HG03139 (cell line): Measurements from ENCODE around the gene COL27A1.

Experiments
- ATAC-seq: cut with Tn5 transposase; IDR thresholded peaks from one replicate; pipeline ENCODE4 v1.9.1; 2021; ENCODE audit not compliant: unreplicated experiment

COL27A1 gene

DNA sequence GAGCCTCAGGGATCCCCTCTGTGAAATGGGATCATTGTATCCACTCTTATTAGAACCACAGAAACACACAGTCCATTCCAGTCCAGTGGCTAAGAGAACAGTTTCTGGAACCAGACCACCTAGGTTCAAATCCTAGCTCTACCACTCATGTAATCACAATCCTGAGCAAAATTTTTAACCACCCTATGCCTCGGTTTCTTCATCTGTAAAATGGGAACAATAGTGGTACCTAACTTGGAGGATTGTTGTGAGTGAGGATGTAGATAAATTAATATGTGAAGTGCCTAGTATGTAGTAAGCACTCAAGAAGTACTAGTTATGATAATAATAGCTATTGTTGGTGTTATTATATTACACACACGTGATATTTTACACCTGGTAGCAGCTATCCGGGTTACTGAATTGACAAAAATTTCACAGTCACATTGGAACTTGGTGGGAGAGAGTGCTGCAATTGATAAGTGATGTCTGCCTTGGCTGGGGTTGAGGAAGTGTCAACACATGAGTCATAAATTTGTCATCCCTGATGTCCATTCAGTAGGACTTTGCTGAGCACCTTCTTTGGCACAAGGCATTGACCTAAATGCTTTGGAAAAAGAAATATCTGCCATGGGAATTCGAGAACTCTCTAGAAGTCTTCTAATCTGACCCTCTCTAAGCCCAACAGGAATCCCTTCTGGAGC is 68.4 kb downstream of the COL27A1 start:
- no peak for ATAC-seq

DNA sequence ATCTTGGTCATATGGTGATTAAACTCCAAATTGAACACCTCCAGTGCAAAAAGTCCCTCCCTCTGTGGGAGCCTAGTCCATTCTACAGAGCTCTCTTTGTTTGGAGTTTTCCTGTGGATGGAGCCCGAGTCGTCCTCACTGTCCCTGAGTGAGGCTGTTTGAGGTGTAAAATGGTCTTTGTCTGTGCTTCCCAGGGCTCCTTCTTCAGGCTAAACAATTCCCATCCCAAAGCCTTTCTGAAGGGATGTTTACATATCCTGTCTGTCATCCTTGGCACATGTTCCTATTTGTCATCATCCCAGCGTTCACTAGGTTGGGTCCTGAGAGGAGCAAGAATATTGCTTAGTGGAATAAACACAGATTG is 68.9 kb downstream of the COL27A1 start:
- ATAC-seq, result no peak

DNA sequence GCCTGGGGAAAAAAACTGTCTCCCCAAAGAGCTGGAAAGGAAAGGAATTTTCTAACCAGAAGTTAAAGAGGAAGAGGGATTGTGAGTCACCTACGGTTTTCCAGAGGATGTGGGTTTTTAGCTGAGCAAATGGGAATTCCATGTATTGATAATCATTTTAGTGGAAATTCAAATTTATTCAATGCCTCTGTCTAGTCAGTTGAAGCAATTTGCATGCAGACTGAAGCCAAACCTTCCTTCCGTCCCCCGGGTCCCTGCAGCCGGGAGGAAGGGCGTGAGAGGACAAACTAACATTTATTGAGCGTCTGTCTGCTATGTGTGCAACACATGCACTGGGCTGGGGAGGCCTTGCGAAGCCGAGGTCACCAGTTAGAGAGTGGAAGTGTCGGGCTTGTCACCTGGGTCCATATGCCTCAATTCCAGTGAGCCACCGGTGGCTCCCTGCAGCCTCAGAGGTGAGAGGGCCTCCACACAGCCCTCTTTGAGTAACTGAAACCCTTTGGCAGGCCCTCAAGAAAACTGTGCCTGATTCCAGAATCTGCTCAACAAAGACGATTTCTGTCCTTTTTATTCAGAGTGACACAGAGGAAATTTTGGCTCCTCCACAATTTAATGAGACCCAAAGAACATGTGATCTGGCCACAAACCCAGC is 70.3 kb downstream of the COL27A1 start:
- no peak for ATAC-seq

DNA sequence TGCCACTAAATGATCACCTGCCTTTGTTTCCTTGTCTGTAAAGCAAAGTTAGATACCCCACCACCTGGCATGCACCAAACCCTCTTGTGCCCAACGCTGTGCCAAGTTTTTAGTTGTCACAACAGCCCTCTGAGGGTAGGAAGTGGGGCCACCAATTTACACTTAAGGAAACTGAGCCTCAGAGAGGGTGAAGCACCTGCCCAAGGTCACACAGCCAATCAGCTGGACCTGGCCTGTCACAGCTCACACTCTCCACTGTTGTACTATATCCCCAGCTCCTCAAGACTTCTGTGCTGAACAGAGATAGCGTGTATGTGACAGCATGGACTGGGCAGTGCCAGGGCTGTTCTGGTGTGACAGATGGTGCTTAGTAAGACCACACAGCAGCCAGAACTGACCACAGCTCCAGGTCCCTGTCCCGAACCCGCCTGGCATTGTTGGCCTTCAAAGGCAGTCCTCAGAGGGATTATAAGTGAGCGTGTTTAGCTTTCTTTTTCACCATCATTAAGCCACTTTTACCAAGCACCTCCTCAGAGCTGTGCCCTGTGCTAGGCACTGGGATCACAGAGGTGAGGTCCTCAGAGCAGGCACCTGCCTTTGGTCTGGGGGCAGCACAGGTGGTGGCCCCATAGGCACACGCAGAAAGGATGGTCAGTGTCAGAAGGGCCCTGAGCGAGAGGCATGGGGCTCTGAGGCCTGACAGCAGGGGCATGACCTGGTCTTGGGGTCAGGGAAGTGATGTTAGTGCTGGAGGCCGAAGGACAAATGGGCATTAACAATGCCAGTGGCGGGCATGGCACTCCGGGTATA is 71.1 kb downstream of the COL27A1 start:
- no peak for ATAC-seq

DNA sequence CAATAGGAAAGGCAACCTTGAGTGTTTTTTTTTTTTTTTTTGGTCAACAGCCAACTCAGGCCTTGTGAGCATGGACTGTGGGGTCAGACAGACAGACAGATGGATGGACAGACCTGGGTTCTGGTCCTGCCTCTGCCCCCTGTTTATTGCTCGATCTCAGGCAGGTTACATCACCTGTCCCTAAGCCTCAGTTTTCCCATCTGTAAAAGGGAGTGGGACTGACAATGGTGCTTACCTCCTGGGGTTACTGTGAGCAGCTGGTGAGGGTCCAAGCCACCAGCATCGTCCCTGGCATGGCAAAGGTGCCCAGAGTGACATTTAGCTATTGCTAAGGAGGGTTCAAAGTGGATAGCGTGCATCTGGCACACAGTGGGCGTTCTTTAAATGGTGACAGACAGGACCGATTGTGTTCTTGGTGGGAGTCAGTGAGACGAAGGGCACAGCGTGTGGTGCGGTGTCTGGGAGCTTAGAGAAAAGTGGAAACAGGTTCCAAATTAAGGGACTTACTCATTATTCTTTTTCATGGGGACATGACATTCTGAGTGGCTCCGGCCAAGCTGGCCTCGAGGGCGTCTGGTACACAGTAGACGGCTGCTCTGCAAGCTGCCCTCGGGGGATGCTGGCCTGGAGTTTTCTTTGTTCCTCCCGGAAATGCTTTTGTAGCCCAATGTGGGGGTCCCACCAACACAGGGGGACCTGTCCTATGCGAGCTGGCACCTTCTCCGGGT is 72.1 kb downstream of the COL27A1 start:
- ATAC-seq, result no peak

DNA sequence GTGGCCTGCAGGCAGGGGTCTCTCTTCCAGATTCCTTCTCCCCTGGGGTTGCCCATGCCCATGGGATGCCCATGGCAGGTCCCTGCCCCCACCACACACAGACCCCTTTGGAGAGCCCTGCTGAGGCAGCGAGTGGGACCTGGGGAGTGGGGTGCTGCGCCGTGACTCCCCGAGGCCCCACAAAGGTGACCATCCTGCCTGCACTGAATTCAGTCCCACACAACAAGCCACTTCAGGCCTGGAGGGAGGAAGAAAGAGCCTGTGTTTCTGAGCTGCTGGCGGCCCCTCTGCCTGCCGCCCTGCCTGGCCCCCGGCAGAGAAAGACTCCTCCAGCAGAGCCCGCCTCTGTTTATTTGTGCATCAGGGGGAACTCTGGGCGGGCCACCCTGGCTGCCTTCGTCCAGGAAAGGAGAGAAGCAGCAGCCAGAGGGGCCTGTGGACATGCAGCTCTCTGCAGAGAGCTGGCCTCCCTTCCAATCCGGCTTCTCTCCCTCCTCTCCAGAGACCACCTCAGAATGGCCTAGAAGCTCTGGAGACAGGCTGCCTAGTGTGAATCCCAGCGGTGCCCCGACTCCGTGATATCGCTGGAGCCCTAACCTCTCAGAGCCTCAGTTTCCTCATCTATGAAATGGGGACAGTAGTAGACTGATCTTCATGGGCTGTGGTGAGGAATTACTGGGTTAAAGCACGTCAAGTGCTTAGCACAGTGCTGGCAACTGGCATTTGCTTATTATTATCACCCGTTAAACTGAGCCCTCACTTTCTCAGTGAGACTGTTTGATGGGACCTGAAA is 72.9 kb downstream of the COL27A1 start:
- no peak for ATAC-seq

DNA sequence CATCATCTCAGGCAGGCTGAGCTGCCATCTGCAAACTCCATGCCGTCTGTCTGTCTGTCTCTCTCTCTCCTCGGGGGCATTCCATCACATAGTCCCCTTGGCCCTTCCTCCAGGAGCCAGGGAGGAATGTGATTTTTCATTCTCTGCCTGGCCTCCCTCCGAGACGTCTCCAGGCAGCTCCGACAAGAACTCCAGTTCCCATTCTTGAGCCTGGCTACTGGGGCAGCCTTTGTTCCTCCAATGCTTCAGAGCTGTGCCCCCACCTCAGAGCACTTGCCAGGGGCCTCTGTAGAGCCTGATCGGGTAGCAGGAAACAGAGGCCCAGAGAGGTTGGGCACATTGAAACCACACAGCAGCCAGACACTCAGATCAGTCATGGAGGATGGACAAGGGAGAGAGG is 74.0 kb downstream of the COL27A1 start:
- no peak for ATAC-seq

DNA sequence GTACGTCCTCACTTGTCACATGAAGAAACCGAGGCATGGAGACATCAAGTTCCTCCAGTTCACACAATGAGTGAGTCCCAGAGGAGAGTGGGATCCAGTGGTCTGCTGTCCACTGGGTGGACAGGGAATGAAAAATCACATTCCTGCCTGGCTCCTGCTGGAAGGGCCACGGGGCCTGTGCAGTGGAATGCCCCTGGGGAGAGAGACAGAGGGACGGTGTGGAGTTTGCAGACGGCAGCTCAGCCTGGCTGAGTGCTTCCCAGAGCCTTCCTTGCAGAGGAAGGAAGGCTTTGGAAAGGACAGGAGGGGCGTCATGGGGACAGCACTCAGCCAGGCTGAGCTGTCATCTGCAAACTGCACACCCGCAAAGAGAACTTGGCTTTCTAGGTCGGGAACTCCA is 74.7 kb downstream of the COL27A1 start:
- ATAC-seq, result no peak

DNA sequence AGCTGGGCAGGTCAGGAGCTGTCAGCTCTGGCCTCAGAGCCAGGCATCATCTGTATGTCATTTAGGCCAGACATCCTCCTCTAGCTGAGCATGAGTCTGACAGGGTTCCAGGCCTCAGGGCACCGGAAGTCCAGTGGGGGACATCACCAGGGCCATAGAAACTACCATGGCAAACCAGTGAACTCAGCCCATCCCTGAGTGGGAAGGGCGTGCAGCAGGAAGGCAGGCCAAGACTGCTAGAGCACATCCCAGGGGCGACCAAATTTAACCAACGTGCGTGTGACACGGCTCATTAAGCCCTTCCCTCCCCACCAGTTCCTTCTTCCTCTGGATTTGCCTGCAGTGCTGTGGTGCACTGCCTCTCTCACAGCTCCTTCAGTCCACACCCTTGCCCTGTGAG is 75.9 kb downstream of the COL27A1 start:
- ATAC-seq, result no peak

DNA sequence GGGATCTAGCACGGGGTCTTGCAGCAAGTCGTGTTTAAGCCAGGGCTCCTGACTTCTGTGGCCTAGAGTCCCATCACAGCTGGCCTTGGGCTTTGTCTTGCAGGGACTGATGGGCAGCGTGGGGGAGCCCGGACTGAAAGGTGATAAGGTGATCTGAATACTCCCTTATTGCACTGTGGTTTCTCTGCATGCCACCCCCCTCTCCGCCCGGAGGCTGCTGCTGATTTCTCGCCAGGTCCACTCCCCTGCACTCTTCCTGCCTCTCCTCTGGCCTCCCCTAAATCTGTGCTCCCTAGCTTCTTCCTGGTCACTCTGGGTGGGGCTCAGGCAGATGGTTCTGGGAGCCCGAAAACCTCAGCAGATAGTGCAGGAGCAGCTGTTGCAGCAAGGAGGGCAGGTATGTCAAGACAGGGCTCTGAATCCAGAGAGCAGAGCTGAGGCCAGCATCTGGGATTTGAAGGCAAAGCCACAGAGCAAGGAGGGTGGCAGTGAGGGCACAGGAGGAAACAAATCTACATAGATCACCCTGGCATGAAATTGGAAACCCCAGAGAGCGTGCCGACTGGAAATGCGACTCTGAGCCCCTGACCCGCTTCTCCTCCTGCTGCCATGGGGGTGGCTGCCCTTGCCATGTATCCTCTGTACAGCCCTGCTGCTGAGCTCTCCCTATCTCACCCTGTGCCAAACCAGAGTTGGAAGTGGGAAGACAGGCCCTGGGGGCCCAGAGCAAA is 76.5 kb downstream of the COL27A1 start:
- ATAC-seq, result no peak

DNA sequence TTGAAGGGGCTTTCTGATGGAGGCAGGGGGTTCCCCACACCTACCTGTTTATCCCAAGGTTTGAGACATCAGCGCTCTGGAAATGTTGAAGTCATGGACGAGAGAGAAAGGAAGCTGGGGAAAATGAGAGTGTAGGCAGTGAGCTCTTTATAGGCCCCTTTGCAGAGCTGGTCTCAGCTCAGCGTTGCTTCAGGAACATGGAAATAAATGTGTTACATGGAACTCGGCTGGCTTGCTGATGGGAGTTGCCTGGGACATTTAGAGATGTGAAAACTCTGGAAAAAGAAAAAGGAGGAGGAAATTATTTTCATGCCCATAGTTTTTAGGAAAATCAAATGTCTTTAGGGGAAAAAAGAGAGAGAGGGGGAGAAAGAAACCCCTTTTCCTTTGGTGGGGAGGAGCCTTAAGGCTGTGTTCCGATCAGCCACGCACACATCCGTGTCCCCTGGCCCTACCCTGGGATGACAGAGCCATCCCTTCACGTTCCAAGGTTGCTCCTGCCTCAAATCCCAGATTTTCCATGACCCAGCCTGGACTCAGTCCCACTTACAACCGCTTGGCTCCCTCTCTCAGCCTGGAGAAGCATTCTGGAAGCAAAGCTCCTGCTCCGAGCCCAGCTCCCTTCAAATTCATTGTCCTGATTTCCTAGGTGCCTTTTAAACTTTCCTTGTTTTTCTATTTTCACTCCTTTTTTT is 78.3 kb downstream of the COL27A1 start:
- ATAC-seq, result no peak

DNA sequence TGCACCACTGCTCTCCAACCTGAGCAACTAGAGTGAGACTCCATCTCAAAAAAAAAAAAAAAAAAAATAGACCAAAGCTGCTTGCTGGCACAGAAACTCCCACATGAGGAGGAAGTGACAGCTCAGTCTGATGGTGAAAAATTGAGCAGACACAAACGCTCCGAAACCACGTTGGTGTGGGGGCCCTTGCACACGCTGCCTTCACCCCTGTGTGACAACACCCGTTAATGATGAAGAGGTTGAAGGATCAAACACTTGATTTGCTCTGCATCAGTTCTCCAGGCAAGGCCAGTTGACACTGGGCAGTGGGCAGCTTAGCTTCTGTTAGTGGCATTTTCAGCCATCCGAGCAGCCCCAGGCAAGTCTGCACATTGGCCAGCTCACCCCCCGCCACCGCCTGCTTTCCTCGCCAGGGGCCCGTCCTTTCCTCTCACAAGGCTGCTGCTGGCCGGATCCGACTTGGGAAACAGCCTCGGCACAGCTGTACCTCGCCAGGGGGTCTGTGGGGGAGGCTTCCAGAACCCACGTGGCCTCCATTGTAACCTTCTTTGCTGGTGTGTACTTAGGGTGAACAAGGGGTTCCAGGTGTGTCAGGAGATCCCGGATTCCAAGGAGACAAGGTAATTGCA is 79.8 kb downstream of the COL27A1 start:
- ATAC-seq, result no peak

DNA sequence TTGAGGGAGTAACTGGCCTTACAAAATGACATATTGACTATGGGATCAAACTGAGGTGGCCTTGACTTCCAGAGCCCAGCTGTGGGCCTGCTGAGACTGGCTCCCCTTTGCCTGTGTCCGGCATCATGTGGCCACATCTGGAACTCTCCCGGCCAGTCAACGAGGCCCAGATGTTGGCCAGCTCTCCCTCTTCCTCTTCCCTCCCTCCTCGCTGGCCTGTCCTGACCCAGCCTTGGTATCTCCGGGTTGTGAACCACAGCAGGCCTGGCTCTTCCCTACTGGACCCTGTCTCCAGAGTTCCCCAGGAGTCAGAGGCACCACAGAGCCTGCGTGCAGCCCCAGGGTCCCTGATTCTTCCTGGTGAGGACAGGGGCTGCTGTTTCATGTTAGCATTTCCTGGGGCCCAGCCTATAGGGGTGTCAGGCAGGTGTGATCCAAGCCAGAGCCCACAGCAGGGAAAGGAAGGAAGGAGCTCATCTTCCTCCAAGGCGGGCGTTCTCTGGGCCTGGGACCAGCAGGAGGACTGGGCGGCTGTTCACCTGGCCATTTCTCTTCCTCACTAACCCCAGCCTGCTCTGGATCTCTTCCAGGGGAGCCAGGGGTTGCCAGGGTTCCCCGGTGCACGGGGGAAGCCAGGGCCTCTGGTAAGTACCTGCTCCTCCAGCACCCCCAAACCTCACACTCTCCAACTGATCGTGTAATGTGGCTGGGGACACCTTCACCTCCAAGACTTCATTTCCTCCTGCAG is 81.2 kb downstream of the COL27A1 start:
- ATAC-seq, result no peak

DNA sequence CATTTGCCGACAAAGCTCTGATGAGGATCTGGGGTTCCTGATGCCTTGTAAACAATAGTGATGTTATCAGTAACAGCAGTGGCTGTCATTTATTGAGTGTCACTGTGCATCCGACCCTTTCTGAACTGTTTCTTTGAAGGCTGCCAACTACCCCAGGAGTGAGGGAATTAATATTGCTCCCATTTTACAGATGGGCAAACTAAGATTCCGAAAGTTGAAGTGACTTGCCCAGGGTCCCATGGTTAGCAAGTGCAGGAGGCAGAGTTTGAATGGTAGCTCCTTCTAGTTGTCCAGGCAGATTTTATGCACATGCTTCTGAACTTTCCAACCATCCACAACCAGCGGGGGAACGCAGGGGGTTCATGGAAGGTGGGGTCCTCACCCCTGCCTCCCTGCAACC is 81.9 kb downstream of the COL27A1 start:
- ATAC-seq, result no peak

DNA sequence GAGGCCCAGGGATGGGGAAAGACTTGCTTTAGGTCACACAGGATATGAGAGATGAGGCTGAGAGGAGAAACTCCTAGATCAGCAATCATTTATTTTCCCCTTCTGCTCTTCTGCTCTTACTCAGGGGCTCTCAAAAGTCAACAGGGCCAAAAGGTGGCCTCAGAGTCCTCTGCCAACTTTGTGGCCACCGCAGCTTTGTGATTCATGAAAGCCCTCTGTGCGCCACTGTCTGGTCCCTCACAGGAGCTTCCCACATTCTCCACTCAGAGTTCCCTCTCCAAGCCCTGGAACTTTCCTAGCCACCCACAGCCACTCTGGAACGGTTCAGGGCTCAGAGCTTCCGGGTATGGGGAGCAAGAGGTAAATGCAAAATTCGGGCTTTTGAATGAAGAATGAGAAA is 82.4 kb downstream of the COL27A1 start:
- ATAC-seq, result no peak

DNA sequence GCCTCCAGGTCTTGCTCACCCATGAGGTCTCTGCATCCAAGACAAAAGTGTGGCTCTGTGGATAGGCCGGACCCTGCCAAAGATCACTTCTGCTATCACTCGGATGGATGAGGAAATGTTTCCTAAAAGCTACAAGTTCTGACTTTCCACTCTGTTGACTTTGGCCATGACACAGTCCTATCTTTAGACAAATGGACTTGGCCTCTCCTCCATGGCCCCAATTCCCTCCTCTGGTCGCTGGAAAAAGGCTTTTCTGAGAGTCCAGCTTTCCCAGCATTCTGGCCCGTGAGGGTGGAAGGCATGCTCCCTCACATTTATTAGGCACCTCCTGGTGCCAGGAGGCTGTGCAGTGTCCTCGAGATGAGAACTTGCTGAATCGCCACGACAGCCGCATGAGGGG is 83.1 kb downstream of the COL27A1 start:
- no peak for ATAC-seq

DNA sequence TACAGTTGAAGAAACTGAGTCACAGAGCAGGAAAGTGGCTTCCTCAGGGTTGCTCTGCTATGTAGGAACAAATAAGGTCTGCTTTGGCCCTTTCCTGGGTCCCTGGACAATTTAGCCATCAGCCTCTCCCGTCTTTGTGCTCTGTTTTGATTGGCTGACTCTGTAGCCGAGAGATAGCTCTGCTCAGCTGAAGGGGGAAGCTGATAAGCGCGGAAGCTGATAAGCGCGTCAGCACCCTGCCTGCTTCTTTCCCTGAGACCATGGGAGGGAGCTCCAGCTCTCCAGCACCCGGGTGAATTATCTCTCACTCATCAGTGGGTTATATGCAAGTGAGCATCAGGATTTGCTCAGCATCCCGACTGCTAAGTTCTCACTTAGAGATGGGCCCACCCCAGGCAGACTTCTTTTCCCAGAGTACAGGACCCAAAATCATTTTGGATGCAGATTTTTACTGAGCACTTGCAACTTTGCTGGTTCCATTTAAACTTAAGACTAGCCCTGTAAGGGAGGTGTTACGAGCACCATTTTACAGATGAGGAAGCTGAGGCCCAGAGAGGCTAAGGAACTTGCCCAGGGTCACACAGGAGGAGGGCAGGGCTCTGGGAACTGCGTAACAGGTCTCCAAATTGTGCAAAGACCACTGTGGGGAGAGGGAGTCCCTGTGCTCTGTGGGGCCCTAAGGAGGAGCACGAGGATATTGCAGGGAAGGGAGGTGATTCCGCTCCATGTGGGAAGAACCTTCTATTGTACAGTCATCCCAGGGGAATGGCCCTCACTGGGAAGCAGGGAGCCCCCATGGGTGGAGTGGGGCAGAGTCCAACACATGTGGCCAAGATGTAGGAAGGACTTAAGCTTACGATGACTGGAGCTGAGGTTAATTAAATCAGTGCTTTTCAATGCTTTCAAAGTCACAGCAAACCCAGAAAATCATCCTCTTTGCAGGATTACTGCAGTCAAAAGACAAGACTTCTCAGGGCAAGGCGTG is 83.8 kb downstream of the COL27A1 start:
- ATAC-seq, result no peak
